Sigmoid colon (tissue), 7 donors: ENCODE data around the gene FAM3B. TPM values are rescaled to one million over a fixed set of nuclear protein-coding genes. Genes with fewer than 3 reads are reported as not detected.

Experiments used
- DNase-seq: peaks from one replicate; pipeline ENCODE4 v3.0.0-alpha.2; 2019
- H3K27ac ChIP-seq, 4 donors: fragments of 200-600 bp; sonication (generic); one replicate each; pipeline ENCODE4 v1.5.1; 2016 to 2019; ENCODE audit warnings: mild to moderate bottlenecking in 1 of 4
- H3K27me3 ChIP-seq, 3 donors: fragments of 200-600 bp; sonication (generic); one replicate each; pipeline ENCODE4 v1.5.1; 2019; ENCODE audit warnings: mild to moderate bottlenecking in 1 of 3
- H3K36me3 ChIP-seq, 4 donors: fragments of 200-600 bp; sonication (generic); one replicate each; pipeline ENCODE4 v1.5.1; 2016 to 2019
- H3K4me1 ChIP-seq, 4 donors: fragments of 200-600 bp; sonication (generic); one replicate each; pipeline ENCODE4 v1.5.1; 2017 to 2019
- H3K4me3 ChIP-seq, 4 donors: fragments of 200-600 bp; sonication (generic); one replicate each; pipeline ENCODE4 v1.5.1; 2017 to 2019; ENCODE audit warnings: mild to moderate bottlenecking in 2 of 4, moderate library complexity in 1 of 4
- H3K9me3 ChIP-seq, 4 donors: fragments of 200-600 bp in 3 of 4; sonication (generic) in 3 of 4; one replicate each; pipeline versions ENCODE4 v1.5.1 to v1.6.1; 2013 to 2019
- CTCF ChIP-seq, 4 experiments: fragments of 450-650 bp in 3 of 4; fragments of 200-600 bp in 1 of 4; IDR thresholded peaks; one replicate each; pipeline ENCODE4 v1.5.1; 2016 to 2019; ENCODE audit warnings: antibody characterized with exemption in 4 of 4, mild to moderate bottlenecking in 3 of 4, moderate library complexity in 2 of 4
- EP300 ChIP-seq, 4 donors: sonication (generic); formaldehyde crosslinking; IDR thresholded peaks; one replicate each; pipeline ENCODE4 v1.6.1; 2017; ENCODE audit warnings: antibody characterized with exemption in 4 of 4
- POLR2A ChIP-seq, 2 donors: fragments of 450-650 bp; IDR thresholded peaks; one replicate each; pipeline ENCODE4 v1.6.1; 2016; ENCODE audit warnings: antibody characterized with exemption in 2 of 2, mild to moderate bottlenecking in 2 of 2, moderate library complexity in 2 of 2
- POLR2AphosphoS5 ChIP-seq, 4 donors: sonication (generic); formaldehyde crosslinking; IDR thresholded peaks; one replicate each; pipeline ENCODE4 v1.6.1; 2017; ENCODE audit warnings: antibody characterized with exemption in 4 of 4
- WGBS, 2 donors: extraction: QIAGEN DNeasy Blood & Tissue Kit; methylation state at CpG; one replicate each; pipeline ENCODE4 v1.1.7; 2013; 5-methylcytosine and 5-hydroxymethylcytosine counted together
- intact Hi-C: fragments of 100-400 bp; cut with DNase I; formaldehyde crosslinking; loops from one replicate; pipeline ENCODE4 v1.15.1; 2023
- polyA plus RNA-seq, 3 donors: library from polyadenylated mRNA; stranded (reverse); fragments of 200-250 nt; gene quantifications; one replicate each; pipeline ENCODE4 v1.2.3, GENCODE V29; 2013
- total RNA-seq, 4 donors: library from RNA; depleted of rRNA; stranded (reverse); fragments of >200 nt; gene quantifications; one replicate each; pipeline ENCODE4 v1.1.0, GENCODE V29; 2016
- donor health status: healthy with polysubstance abuse.
- donor health status: Bipolar disorder and iron deficiency.
- donor health status: healthy.

The FAM3B gene
- total and polyA plus RNA-seq, 7 donors = 0.16 to 2.5 (median 1.4) TPM; not detected in 4

DNA sequence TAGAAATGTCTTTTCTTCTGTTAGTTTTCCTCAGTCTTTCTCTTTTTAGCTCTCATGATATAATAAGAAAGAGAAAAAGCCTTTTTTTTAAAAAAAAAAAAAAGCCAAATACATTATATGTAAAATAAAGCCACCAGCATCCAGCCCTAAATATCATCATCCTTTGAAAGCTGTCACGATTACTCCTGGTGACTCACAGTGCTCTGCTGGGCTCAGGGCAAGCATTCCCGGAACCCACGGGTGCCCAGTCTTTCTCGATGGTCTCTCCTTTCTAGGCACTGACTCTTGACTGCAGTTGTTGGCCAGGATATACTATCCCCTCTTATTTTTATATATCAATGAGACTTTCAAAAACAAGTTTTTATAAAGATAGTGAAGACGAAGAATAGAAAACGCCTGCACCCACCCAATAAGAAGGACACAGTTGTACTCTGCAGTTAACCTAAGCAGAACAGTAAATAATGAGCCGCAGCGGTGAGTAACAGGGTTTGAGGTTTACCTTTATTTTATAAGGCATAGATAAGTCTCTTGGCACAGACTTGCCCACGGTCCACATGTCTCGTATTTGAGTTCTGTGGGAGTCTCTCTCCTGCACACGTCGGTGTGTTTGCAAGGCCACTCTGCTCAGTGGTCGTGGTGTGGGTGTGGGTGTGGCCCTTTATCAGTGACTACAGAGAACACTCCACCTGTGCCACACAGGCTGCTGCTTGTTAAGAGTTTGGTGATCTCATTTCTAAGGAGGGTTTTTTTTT is 29.5 kb downstream of the FAM3B start:
- H3K27me3 ChIP-seq = peaks cover 0 to 1% (median 0%) of the 10 kb centered on the region in 3 donors
- H3K36me3 ChIP-seq = no peaks in the 10 kb centered on the region
- DNase-seq = no peak
- H3K4me1 ChIP-seq = no peaks in the 10 kb centered on the region
- no peak for TF ChIP-seq CTCF (IDR thresholded peaks at IDR 0.05)
- no peak for TF ChIP-seq POLR2A (IDR thresholded peaks at IDR 0.05)
- TF ChIP-seq EP300 (IDR thresholded peaks at IDR 0.05) = no peak
- no peak for TF ChIP-seq POLR2AphosphoS5 (IDR thresholded peaks at IDR 0.05)
- intact Hi-C loops = no loop called here
- H3K4me3 ChIP-seq = no peak overlapping the region
- no peaks in the 10 kb centered on the region for H3K9me3 ChIP-seq
- H3K27ac ChIP-seq = no peak overlapping the region
- 23 to 74% methylated on average over 13 of the region's 13 CpGs for WGBS, 2 donors

DNA sequence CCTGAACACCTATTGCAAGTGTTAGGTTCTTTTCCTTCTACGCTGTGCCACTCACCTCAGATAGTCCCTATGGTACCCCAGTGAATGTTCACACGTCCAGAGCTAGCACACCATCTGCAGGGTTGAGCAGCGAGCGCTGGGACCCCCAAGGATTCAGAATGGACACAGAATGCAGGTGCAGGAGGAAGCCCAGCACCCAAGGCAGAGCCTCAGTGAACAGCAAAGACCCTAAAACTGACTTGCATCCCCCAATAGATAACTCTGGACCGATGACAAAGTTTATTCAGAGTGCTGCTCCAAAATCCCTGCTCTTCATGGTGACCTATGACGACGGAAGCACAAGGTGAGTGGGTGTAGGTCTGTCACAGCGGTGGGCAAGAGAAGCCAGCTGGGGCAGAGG is 30.2 kb downstream of the FAM3B start:
- no peak for DNase-seq
- WGBS, 2 donors = 80 to 85% methylated on average over 8 of the region's 8 CpGs
- Histone ChIP-seq H3K27ac (no peak overlapping the region), H3K9me3 (no peaks in the 10 kb centered on the region), H3K4me1 (no peaks in the 10 kb centered on the region), H3K36me3 (no peaks in the 10 kb centered on the region), H3K27me3 (peaks cover 0 to 5% (median 0%) of the 10 kb centered on the region in 3 donors), H3K4me3 (no peak overlapping the region)
- intact Hi-C loops = no loop called here
- no peak for TF ChIP-seq EP300 (IDR thresholded peaks at IDR 0.05)
- no peak for TF ChIP-seq CTCF (IDR thresholded peaks at IDR 0.05)
- TF ChIP-seq POLR2AphosphoS5 (IDR thresholded peaks at IDR 0.05) = no peak
- no peak for TF ChIP-seq POLR2A (IDR thresholded peaks at IDR 0.05)

DNA sequence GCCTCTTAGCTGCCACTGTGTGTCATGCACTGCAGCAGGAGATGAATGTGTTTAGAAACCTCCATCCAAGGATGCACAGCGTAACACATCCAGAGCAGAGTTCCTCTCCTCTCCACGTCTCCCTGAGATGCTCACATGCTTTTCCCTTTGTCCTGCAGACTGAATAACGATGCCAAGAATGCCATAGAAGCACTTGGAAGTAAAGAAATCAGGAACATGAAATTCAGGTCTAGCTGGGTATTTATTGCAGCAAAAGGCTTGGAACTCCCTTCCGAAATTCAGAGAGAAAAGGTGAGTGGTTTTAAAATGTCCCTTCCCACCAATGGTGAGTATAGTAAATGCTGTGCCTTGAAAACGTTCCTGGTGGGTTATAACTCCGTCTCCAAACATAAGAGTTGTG is 31.8 kb downstream of the FAM3B start:
- TF ChIP-seq EP300 (IDR thresholded peaks at IDR 0.05) (no peak), POLR2A (IDR thresholded peaks at IDR 0.05) (no peak), CTCF (IDR thresholded peaks at IDR 0.05) (no peak), POLR2AphosphoS5 (IDR thresholded peaks at IDR 0.05) (no peak)
- 61 to 80% methylated on average over 6 of the region's 6 CpGs for WGBS, 2 donors
- Histone ChIP-seq H3K4me1 (no peaks in the 10 kb centered on the region), H3K27ac (no peak overlapping the region), H3K4me3 (no peak overlapping the region), H3K36me3 (no peaks in the 10 kb centered on the region), H3K27me3 (peaks cover 0 to 5% (median 0%) of the 10 kb centered on the region in 3 donors), H3K9me3 (no peaks in the 10 kb centered on the region)
- DNase-seq = no peak
- intact Hi-C loops = no loop called here

DNA sequence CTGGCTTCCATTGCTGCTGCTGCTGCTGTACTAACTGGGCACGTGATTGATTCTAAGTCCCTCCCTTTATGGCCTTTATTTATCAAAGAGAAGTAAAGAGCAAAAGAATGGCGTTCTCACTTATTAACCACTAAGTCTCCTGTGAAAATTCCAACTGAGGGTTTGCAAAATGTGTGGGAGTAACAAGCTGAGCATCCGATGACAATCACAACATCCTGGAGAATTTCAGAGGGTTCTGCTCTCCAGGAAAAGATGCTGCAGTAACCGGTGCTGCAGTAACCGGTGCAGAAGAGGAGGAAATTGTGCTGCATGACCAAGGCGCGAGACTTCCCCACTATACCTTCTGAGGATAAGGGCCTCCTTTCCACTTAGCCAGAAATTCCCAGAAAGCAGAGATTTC is 32.5 kb downstream of the FAM3B start:
- H3K4me3 ChIP-seq = no peak overlapping the region
- H3K36me3 ChIP-seq = no peaks in the 10 kb centered on the region
- WGBS, 2 donors = 69 to 85% methylated on average over 7 of the region's 7 CpGs
- H3K27me3 ChIP-seq = peaks cover 0 to 5% (median 0%) of the 10 kb centered on the region in 3 donors
- intact Hi-C loops = no loop called here
- no peaks in the 10 kb centered on the region for H3K9me3 ChIP-seq
- H3K4me1 ChIP-seq = no peaks in the 10 kb centered on the region
- H3K27ac ChIP-seq = no peak overlapping the region
- no peak for DNase-seq
- TF ChIP-seq EP300 (IDR thresholded peaks at IDR 0.05) (no peak), CTCF (IDR thresholded peaks at IDR 0.05) (no peak), POLR2A (IDR thresholded peaks at IDR 0.05) (no peak), POLR2AphosphoS5 (IDR thresholded peaks at IDR 0.05) (no peak)
